Osteoblast (primary cell): ENCODE measurements around the gene FBXO47. TPM values are rescaled to one million over a fixed set of nuclear protein-coding genes. Genes with fewer than 3 reads are reported as not detected.
A peak's percentile ranks its signal among the peaks of the same experiment; 100 is the strongest.

Experiments
- DNase-seq: peaks from one replicate; pipeline ENCODE4 v3.0.0; 2011; ENCODE audit warnings: low spot score, mixed read lengths; ENCODE audit not compliant: insufficient read length; ENCODE audit errors: missing footprints
- H2AFZ ChIP-seq: 2 replicates; pipeline ENCODE4 v1.6.0; 2011; ENCODE audit warnings: mild to moderate bottlenecking, low read length
- H3K27ac ChIP-seq: 2 replicates; pipeline ENCODE4 v1.5.1; 2011; ENCODE audit warnings: mild to moderate bottlenecking, low read depth, low read length, moderate library complexity
- H3K27me3 ChIP-seq: 2 replicates; pipeline ENCODE4 v1.6.0; 2012; ENCODE audit warnings: mild to moderate bottlenecking, control low read depth, inconsistent platforms, low read length, moderate library complexity; ENCODE audit not compliant: insufficient read depth
- H3K36me3 ChIP-seq: 2 replicates; pipeline ENCODE4 v1.5.1; 2011; ENCODE audit warnings: mild to moderate bottlenecking, low read length, control low read depth, moderate library complexity; ENCODE audit not compliant: insufficient read depth
- H3K4me1 ChIP-seq: 2 replicates; pipeline ENCODE4 v1.5.1; 2011; ENCODE audit warnings: mild to moderate bottlenecking, low read length, control low read depth, moderate library complexity; ENCODE audit not compliant: insufficient read depth
- H3K4me2 ChIP-seq: 2 replicates; pipeline ENCODE4 v1.6.0; 2011; ENCODE audit warnings: mild to moderate bottlenecking, low read length; ENCODE audit not compliant: insufficient read depth
- H3K4me3 ChIP-seq: fragments of 200-600 bp; sonication (generic); 3 replicates; pipeline ENCODE4 v1.5.1; 2012; ENCODE audit warnings: mild to moderate bottlenecking, low read length, inconsistent platforms; ENCODE audit not compliant: insufficient read depth
- H3K79me2 ChIP-seq: 2 replicates; pipeline ENCODE4 v1.6.0; 2012; ENCODE audit warnings: mild to moderate bottlenecking, low read length, control low read depth, inconsistent platforms; ENCODE audit not compliant: insufficient read depth
- H3K9me3 ChIP-seq: 2 replicates; pipeline ENCODE4 v1.5.1; 2011; ENCODE audit warnings: low read depth, low read length, control low read depth
- H4K20me1 ChIP-seq: 2 replicates; pipeline ENCODE4 v1.6.0; 2012; ENCODE audit warnings: mild to moderate bottlenecking, low read length, control low read depth; ENCODE audit not compliant: insufficient read depth
- CTCF ChIP-seq: IDR thresholded peaks from 2 replicates; pipeline ENCODE4 v1.5.1; 2011; ENCODE audit warnings: mild to moderate bottlenecking, low read depth, low read length, moderate library complexity; ENCODE audit errors: extremely low read depth
- small RNA-seq: library from RNA; depleted of rRNA; stranded (forward); fragments of <200 nt; gene quantifications from one replicate; pipeline ENCODE3, GENCODE V24; 2012
- total RNA-seq: library from RNA; depleted of rRNA; stranded (reverse); fragments of >200 nt; gene quantifications from 2 replicates; pipeline ENCODE4 v1.2.3, GENCODE V29; 2012

The FBXO47 gene
- total RNA-seq, 1 donor, result not detected

- Histone ChIP-seq H3K4me2 (no peak overlapping the region), H3K9me3 (no peaks in the 10 kb centered on the region), H4K20me1 (peaks cover 92% of the 10 kb centered on the region), H3K36me3 (peaks cover 73% of the 10 kb centered on the region), H3K4me1 (peaks cover 24% of the 10 kb centered on the region), H3K79me2 (peaks cover 99% of the 10 kb centered on the region), H3K27me3 (no peaks in the 10 kb centered on the region), H3K27ac (no peak overlapping the region), H2AFZ (no peak overlapping the region), H3K4me3 (no peak overlapping the region)
- TF ChIP-seq CTCF, result no peak
- DNase-seq, result peak; percentile 50
These were observed 80.6 kb downstream of the FBXO47 start for GRCh38 chr17:38886643-38887010.

Small RNAs within 50 kb of the gene (small RNA-seq; reads per million reads assigned to genes)
- gene MIR6779, result not detected

Other genes starting within 250 kb of the FBXO47 start
- 3.5 and 3.6 TPM in 2 replicates for gene CISD3, start 237.1 kb downstream of the FBXO47 start, total RNA-seq
- 3.3 and 5.0 TPM in 2 replicates for gene PCGF2, start 219.1 kb downstream of the FBXO47 start, total RNA-seq
- gene PSMB3, start 214.7 kb downstream of the FBXO47 start, total RNA-seq, result 235 and 267 TPM in 2 replicates
- 48.1 and 65.4 TPM in 2 replicates for gene PIP4K2B, start 167.8 kb downstream of the FBXO47 start, total RNA-seq
- 10.3 and 10.9 TPM in 2 replicates for gene CWC25, start 142.1 kb downstream of the FBXO47 start, total RNA-seq
- 821 and 1,095 TPM in 2 replicates for gene RPL23, start 113.7 kb downstream of the FBXO47 start, total RNA-seq
- 215 and 228 TPM in 2 replicates for gene LASP1, start 97.3 kb downstream of the FBXO47 start, total RNA-seq
- 2.9 and 3.8 TPM in 2 replicates for gene PLXDC1, start 184.2 kb upstream of the FBXO47 start, total RNA-seq
- gene ARL5C, start 198.8 kb upstream of the FBXO47 start, total RNA-seq, result not detected in 2 replicates
- 5.8 and 7.4 TPM in 2 replicates for gene CACNB1, start 230.3 kb upstream of the FBXO47 start, total RNA-seq
- gene RPL19, start 232.9 kb upstream of the FBXO47 start, total RNA-seq, result 1,279 and 1,302 TPM in 2 replicates